ENCODE measurements around the gene MIER2.
"Not testable (repeated sequence)": the region's sequence is repeated elsewhere in the genome, so short reads cannot be mapped to it uniquely, and the experiment has no call there.

The MIER2 gene

DNA sequence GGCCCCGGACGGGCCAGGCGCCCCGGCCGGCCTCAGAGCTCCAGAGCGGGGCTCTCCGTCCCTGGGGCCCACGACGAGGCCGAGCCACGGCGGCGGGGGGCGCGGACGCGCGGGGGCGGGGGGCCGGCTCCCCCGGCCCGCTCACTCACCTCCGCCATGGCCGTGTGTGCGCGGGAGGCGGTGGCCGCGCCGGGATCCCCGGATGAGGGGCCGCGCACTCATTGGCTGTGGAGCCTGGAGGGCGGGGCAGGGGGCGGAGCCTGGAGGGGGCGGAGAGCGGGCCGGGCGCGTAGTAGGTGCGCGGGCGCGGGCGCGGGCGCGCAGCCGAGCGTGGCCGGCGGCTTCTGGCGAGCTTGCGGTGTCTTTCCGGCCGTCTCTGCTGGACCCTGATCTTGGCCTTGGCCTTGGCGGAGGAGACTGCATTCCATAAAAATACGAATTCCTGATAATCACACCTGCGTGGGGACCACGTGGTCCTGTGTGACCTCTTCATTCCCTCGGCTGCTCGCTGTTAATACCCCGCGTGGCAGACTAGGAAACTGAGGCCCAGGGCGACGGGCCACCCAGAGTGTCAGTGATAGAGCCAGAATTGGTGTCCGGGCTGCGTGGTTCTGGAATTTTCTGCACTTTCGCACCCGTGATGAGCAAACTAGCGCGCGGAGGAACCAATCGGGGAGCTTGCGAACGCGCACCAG lies at the start of gene MIER2:
TSS of gene MIER2 (minus strand) at position 172 of the 695 bp plus-strand sequence. CDS start at position 158, 14 bp downstream.
- peak; percentile 68 for DNase-seq (ENCODE audit: low read depth)

GRCh38 chr19:393560-393959 lies 49.0 kb upstream of the MIER2 start:
- DNase-seq (ENCODE audit: low read depth) = not testable (repeated sequence)

- DNase-seq (ENCODE audit: low read depth) = no peak
Measured at GRCh38 chr19:392375-392970, 47.9 kb upstream of the MIER2 start.

DNA sequence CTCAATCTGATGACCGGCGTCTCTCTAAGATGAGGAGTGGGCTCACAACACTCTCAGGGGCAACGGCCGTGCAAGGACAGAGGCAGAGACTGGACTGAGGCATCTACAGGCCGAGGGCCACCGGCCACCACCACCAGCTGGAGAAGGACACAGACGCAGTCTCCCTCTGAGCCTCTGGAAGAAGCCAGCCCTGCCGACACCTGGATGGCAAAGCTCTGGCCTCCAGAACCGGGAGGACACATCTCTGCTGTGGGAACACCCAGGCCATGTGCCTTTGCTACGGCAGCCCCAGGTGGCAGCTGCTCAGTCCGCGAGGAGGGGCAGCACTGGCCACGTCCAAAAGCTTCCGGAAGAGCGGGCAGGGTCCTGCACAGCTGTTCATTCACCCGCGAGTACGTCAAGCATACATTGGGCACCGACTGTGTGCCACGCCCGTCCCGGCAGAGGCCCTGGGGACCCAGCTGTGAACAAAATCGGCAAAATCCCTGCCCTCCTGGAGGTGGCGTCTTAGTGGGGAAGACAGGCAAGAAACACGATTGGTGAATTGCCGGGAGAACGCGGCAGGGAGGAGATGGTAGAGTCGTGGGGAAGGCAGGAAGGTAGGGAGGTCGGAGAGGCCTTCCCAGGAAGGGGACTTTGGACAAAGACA lies 47.3 kb upstream of the MIER2 start:
- no peak for DNase-seq (ENCODE audit: low read depth)

- DNase-seq (ENCODE audit: low read depth) = no peak
Measured at GRCh38 chr19:391207-391557, 46.6 kb upstream of the MIER2 start.

- no peak for DNase-seq (ENCODE audit: low read depth)
Measured at GRCh38 chr19:390386-391206, 46.0 kb upstream of the MIER2 start.

DNA sequence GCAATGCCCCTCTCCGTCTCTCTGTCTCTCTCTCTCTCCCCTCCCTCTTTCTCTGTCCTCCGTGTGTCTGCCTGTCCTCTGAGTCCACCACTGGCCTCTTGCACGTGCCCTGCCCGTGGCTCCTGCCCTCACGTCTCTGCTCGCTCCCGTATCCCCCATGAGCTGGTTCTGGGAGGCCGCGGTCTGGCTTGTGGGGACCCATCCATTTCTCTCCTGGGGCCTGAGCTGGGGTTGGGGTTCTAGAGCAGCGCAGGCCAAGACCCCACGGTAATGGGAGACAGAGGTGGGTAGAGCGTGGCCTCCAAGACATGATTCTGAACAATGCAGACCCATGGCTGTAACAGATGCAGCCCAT lies 45.3 kb upstream of the MIER2 start:
- DNase-seq (ENCODE audit: low read depth) = no peak

GRCh38 chr19:389255-389934 lies 44.8 kb upstream of the MIER2 start:
- no peak for DNase-seq (ENCODE audit: low read depth)

GRCh38 chr19:388691-389090 lies 44.1 kb upstream of the MIER2 start:
- DNase-seq (ENCODE audit: low read depth) = no peak

DNA sequence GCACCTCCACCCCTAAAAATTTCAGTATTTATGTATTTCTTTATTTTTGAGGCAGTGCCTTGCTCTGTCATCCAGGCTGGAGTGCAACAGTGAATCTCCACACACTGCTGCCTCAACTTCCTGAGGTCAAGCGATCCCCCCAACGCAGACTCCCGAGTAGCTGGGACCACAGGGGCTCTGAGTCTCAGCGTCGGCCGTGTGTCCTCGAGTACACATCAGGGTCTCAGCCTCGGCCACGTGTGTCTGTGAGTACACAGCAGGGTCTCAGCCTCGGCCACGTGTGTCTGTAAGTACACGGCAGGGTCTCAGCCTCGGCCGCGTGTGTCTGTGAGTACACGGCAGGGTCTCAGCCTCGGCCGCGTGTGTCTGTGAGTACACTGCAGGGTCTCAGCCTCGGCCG lies 43.2 kb upstream of the MIER2 start:
- DNase-seq (ENCODE audit: low read depth) = no peak

GRCh38 chr19:386632-387301 lies 42.2 kb upstream of the MIER2 start:
- DNase-seq (ENCODE audit: low read depth) = not testable (repeated sequence)

- not testable (repeated sequence) for DNase-seq (ENCODE audit: low read depth)
Measured at GRCh38 chr19:386189-386588, 41.6 kb upstream of the MIER2 start.

- DNase-seq (ENCODE audit: low read depth) = no peak
Measured at GRCh38 chr19:384799-385169, 40.2 kb upstream of the MIER2 start.

DNA sequence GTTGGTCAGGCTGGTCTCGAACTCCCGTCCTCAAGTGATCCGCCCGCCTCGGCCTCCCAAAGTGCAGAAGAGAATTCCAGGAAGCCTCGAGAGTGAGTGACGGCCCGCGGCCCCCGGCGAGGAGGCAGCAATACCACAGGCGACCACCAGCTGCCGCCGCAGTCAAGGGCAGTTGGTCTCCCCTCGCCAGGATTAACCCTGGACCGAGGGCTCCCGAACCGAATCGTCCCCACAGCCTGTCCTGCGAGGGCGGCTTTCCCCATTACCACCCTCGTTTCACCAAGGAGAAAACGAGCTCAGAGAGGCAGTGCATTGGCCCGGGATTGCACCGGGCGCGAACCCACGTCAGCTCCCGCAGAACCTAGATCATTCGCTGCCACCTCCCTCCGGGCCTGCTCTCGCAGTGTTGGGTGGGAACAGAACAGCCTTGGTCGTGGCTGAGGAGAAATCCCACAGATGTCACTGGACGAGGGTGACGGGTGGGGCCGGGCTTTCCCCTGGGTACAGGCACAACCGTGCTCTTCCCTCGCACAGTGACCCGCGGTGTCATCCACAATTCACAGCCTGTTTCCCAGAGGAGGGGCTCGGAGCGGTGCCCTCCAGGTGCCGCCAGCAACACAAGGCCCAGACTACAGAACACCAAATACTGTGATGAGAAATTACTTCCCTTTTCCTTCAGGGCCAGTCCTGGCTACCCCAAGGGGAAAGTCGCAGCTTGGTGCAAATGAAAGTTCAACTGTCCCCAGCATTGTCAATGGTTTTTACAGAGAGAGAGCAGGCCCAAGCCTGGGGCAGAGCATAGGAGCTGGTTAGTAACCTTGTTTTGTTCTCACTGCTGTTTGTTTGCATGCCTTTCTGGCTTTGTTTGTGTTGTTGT lies 39.6 kb upstream of the MIER2 start:
- no peak for DNase-seq (ENCODE audit: low read depth)

DNA sequence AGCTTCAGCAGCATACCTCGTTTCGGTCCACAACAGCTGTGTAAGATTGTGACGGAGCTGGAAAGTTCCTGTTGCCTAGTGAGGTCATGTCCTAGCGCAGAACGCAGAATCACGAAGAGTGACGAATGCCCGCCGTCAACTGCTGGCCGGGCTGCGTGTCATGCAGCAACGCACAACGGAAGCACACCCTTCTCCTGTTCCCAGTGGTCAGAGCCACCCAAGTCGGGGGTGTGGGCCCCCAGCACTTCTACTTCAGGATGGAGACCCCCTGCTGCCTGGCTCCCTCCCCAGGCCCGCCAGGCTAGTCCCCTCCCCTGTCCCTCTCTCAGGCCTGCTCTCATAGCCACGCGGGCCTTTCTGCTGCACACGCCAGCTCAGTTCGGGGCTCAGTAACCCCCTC lies 38.4 kb upstream of the MIER2 start:
- no peak for DNase-seq (ENCODE audit: low read depth)

GRCh38 chr19:382578-382977 lies 38.0 kb upstream of the MIER2 start:
- DNase-seq (ENCODE audit: low read depth) = peak; percentile 62

DNA sequence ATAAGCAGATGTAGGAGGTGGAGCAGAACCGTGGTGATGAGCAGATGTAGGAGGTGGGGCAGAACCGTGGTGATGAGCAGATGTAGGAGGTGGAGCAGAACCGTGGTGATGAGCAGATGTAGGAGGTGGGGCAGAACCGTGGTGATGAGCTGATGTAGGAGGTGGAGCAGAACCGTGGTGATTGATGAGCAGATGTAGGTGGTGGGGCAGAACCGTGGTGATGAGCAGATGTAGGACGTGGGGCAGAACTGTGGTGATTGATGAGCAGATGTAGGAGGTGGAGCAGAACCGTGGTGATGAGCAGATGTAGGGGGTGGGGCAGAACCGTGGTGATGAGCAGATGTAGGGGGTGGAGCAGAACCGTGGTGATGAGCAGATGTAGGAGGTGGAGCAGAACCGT lies 37.3 kb upstream of the MIER2 start:
- DNase-seq (ENCODE audit: low read depth) = not testable (repeated sequence)

GRCh38 chr19:380618-381219 lies 36.1 kb upstream of the MIER2 start:
- not testable (repeated sequence) for DNase-seq (ENCODE audit: low read depth)

DNA sequence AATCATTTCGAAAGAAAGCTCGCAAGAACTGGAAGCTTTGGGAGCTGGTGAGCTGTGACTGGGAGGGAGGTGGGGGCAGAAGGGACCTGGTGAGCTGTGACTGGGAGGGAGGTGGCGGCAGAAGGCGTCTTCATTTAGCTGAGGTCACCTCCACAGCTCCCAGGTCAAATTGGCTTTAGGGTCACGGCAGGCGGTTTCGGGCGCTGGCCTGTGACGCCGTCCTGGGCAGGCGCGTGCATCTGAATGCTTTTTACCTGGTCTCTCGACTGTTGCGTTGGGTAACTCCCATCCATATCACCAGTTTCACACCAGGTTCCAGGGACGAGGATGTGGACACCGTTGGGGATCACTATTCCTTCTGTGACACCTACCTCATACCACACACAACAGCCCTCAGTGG lies 35.2 kb upstream of the MIER2 start:
- no peak for DNase-seq (ENCODE audit: low read depth)

DNA sequence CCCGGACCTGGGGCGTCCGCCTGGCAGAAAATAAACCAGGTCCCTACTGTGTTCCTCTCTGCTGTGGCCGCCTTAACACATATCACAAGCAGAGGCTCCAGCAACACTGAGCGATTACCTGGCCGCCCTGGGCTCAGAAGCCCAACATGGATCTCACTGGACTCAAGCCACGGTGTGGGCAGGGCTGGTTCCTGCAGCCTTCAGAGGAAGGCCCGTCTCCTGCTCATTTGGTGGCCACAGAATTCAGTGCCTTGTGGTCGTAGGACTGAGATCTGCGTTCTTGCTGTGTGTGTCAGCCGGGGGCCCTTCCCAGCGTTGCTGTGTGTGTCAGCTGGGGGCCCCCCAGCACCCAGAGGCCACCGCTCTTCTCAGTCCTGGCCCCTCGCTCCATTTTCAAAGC lies 34.1 kb upstream of the MIER2 start:
- no peak for DNase-seq (ENCODE audit: low read depth)

All from fibroblast of gingiva (primary cell).